Neural cell (in vitro differentiated cells): ENCODE results near the gene ZNF516.

Experiments
- EP300 ChIP-seq: fragments of 450-650 bp; conservative IDR thresholded peaks from 2 replicates; pipeline ENCODE4 v1.6.1; 2014; ENCODE audit warnings: antibody characterized with exemption, mild to moderate bottlenecking, moderate library complexity; ENCODE audit not compliant: poor library complexity, severe bottlenecking
- MXI1 ChIP-seq: fragments of 450-650 bp; conservative IDR thresholded peaks from 2 replicates; pipeline ENCODE4 v1.6.1; 2014; ENCODE audit warnings: antibody characterized with exemption, mild to moderate bottlenecking; ENCODE audit not compliant: poor library complexity, severe bottlenecking
- RAD21 ChIP-seq: fragments of 450-650 bp; conservative IDR thresholded peaks from 2 replicates; pipeline ENCODE4 v1.6.1; 2014; ENCODE audit warnings: antibody characterized with exemption, mild to moderate bottlenecking, moderate library complexity
- SMC3 ChIP-seq: fragments of 450-650 bp; conservative IDR thresholded peaks from 2 replicates; pipeline ENCODE4 v1.6.1; 2014; ENCODE audit warnings: antibody characterized with exemption, mild to moderate bottlenecking, moderate library complexity; ENCODE audit not compliant: poor library complexity
- TF ChIP-seq, protein P1 (sequence below): fragments of 450-650 bp; IDR thresholded peaks from 2 replicates; pipeline ENCODE4 v1.5.1; 2014; ENCODE audit warnings: antibody characterized with exemption, mild to moderate bottlenecking, moderate library complexity; ENCODE audit not compliant: poor library complexity, severe bottlenecking

DNA sequence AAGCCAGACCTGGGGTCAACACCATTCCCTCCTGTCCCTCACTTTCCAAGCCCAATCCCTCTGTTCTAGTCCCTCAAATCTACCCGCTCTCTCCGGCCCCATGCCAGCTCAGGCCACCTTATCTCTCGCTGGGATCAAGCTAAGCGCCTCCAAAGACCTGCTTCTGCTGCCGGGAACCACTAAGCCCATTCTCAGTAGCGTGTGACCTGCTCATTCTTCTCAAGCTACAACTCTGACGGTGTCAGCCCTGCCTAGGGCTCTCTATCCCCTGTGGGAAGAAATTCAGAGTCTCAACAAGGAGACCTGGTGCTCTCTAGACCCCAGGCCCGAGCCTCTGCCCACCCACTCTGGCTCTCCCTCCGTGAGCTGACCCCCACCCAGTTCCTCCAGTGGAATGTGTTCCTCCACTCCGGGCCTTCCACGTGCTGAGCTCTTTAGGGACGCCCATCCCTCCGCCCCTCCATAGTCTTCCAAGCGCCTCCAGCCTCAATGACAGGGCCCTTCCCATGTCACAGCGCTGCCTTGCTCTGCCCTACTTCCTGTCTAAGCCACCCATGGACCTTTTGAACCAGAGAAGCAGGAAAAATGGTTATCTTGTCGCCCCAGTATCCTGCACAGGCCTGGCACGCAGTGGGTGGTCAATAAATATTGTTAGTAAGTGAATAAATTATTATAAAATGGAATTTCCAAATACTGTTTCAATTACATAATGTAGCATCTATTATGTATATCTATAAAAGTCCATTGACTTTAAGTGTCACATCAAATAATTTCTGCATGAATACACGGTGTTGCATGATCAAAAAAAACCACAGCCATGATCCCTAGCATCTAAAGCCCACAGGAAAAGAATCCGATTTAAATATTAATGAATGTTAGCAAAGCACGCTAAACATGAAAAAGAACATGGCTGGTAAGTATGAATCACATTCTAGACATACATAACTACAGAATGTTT, 127.6 kb downstream of the ZNF516 start:
- TF ChIP-seq MXI1 (no peak), SMC3 (no peak), RAD21 (no peak), EP300 (no peak)
- TF ChIP-seq, protein P1, sequence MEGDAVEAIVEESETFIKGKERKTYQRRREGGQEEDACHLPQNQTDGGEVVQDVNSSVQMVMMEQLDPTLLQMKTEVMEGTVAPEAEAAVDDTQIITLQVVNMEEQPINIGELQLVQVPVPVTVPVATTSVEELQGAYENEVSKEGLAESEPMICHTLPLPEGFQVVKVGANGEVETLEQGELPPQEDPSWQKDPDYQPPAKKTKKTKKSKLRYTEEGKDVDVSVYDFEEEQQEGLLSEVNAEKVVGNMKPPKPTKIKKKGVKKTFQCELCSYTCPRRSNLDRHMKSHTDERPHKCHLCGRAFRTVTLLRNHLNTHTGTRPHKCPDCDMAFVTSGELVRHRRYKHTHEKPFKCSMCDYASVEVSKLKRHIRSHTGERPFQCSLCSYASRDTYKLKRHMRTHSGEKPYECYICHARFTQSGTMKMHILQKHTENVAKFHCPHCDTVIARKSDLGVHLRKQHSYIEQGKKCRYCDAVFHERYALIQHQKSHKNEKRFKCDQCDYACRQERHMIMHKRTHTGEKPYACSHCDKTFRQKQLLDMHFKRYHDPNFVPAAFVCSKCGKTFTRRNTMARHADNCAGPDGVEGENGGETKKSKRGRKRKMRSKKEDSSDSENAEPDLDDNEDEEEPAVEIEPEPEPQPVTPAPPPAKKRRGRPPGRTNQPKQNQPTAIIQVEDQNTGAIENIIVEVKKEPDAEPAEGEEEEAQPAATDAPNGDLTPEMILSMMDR, result no peak
